ENCODE data around the gene GNAO1. TPM values are rescaled to one million over a fixed set of nuclear protein-coding genes. Genes with fewer than 3 reads are reported as not detected.
A peak's percentile ranks its signal among the peaks of the same experiment; 100 is the strongest.

The GNAO1 gene
- total and polyA plus RNA-seq, 9 of the 15 experiments (the other 6 are each of a cell fraction or from before 2014, with no cell fraction given) = 0.07 to 0.42 (median 0.08) TPM; not detected in 5

DNA sequence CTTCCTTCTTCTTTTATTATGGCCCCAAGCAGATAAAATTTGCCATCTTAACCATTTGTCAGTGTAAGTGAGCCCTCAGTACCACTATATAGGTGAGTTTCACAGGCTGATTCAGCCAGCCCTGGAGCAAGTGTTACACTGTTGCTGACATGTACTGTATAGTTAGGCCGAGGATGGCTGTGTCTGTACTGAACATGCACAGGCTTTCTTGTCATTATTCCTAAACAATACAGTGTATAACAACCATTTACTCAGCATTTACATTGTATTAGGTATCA lies 180.3 kb downstream of the GNAO1 start:
- Histone ChIP-seq H3K4me3 (no peak overlapping the region), H3K9me3 (replicated peaks; ENCODE audit: control insufficient read depth, insufficient read depth, low read depth, low read length) (no peaks in the 10 kb centered on the region), H3K79me2 (ENCODE audit: control insufficient read depth, insufficient read depth, low read length) (peaks cover 23% of the 10 kb centered on the region), H3K9me1 (ENCODE audit: control insufficient read depth, insufficient read depth, low read length) (no peaks in the 10 kb centered on the region), H3K27ac (ENCODE audit: extremely low read depth, low read depth, low read length) (no peak overlapping the region), H2AFZ (ENCODE audit: low read depth, low read length) (no peak overlapping the region), H3K27me3 (ENCODE audit: control insufficient read depth in 2 of 2, insufficient read depth in 2 of 2, low read length in 2 of 2) (no peaks in the 10 kb centered on the region), H3K9ac (ENCODE audit: insufficient read depth in 1 of 2, low read depth in 2 of 2, low read length in 2 of 2) (0 out of 4 replicates have a peak overlapping the region, but pooled peaks of 1 of the 2 experiments have one; percentile 23), H4K20me1 (replicated peaks; ENCODE audit: control insufficient read depth, insufficient read depth, low read length) (no peaks in the 10 kb centered on the region), H3K4me1 (replicated peaks in 1 of 2; ENCODE audit: control insufficient read depth in 2 of 2, insufficient read depth in 2 of 2, low read length in 2 of 2) (peaks cover 0 to 3% of the 10 kb centered on the region in 2 experiments; a peak in 2 of 5 replicates), H3K4me2 (ENCODE audit: insufficient read depth, low read length) (no peak overlapping the region), H3K36me3 (ENCODE audit: control insufficient read depth, insufficient read depth, low read length) (peaks cover 59% of the 10 kb centered on the region)
- in situ Hi-C loops (cut with MboI) (no loop called here), intact Hi-C loops (cut with micrococcal nuclease) (no loop called here)
- no peak for DNase-seq (ENCODE audit: extremely low read depth in 1 of 4, low spot score in 3 of 4)
- ATAC-seq = no peak; the same call in 2 of the 3 replicates
- no peak for FAIRE-seq
- BruUV-seq (replicated peaks) = no TSS peak
- ChIA-PET CTCF (ENCODE audit: low intra/inter-chr PET ratio) (no interaction called here), POLR2A (interaction anchor here (1.7 to 2.0 kb wide), 2 partner anchors 9 to 12 kb away, joined by 7 to 9 read pairs; no protein-coding TSS in a partner anchor)
- TF ChIP-seq NR1H2 (CRISPR knock-in tag; IDR thresholded peaks at IDR 0.05) = no peak
- no peak for TF ChIP-seq TEAD4 (IDR thresholded peaks at IDR 0.05; ENCODE audit: low read length)
- no peak for TF ChIP-seq TEAD4 (CRISPR knock-in tag; IDR thresholded peaks at IDR 0.05; ENCODE audit: borderline replicate concordance)
- TF ChIP-seq PHB2 (IDR thresholded peaks at IDR 0.05; ENCODE audit: low read depth) = no peak
- TF ChIP-seq POLR2AphosphoS5 (IDR thresholded peaks at IDR 0.05; ENCODE audit: control insufficient read depth, insufficient read depth, low read depth, low read length) = no peak
- TF ChIP-seq TEAD1 (CRISPR knock-in tag; IDR thresholded peaks at IDR 0.05) = no peak
- TF ChIP-seq ZNF121 (CRISPR knock-in tag; conservative IDR thresholded peaks at IDR 0.05) = no peak
- no peak for TF ChIP-seq MCM3 (IDR thresholded peaks at IDR 0.05)
- no peak for TF ChIP-seq MLX (CRISPR knock-in tag; conservative IDR thresholded peaks at IDR 0.05)
- no peak for TF ChIP-seq ETV5 (CRISPR knock-in tag; IDR thresholded peaks at IDR 0.05; ENCODE audit: low read depth)
- TF ChIP-seq MED1 (CRISPR knock-in tag; IDR thresholded peaks at IDR 0.05; ENCODE audit: borderline replicate concordance) = no peak
- TF ChIP-seq NCOA4 (IDR thresholded peaks at IDR 0.05; ENCODE audit: partially characterized antibody) = no peak
- TF ChIP-seq ETS1 (conservative IDR thresholded peaks at IDR 0.05; ENCODE audit: control insufficient read depth, low read depth, low read length) = no peak
- TF ChIP-seq, protein P1, sequence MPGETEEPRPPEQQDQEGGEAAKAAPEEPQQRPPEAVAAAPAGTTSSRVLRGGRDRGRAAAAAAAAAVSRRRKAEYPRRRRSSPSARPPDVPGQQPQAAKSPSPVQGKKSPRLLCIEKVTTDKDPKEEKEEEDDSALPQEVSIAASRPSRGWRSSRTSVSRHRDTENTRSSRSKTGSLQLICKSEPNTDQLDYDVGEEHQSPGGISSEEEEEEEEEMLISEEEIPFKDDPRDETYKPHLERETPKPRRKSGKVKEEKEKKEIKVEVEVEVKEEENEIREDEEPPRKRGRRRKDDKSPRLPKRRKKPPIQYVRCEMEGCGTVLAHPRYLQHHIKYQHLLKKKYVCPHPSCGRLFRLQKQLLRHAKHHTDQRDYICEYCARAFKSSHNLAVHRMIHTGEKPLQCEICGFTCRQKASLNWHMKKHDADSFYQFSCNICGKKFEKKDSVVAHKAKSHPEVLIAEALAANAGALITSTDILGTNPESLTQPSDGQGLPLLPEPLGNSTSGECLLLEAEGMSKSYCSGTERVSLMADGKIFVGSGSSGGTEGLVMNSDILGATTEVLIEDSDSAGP (CRISPR knock-in tag; IDR thresholded peaks at IDR 0.05) = no peak
- TF ChIP-seq MAFF (IDR thresholded peaks at IDR 0.05; ENCODE audit: low read length) = no peak
- WGBS (ENCODE audit: insufficient coverage, low coverage, missing lambda C conversion rate) = 77% methylated on average over 1 of the region's 1 CpG
